ENCODE results near the gene MEGF11.

- no peak for TF ChIP-seq CTCF (IDR thresholded peaks at IDR 0.05)
- no peak for TF ChIP-seq POLR2A (IDR thresholded peaks at IDR 0.05)
These were observed 87.7 kb downstream of the MEGF11 start for GRCh38 chr15:66165856-66166255.
